Myocyte (in vitro differentiated cells): Measurements from ENCODE around the gene ENDOV. TPM values are rescaled to one million over a fixed set of nuclear protein-coding genes. Genes with fewer than 3 reads are reported as not detected.
"Not testable (repeated sequence)": the region's sequence is repeated elsewhere in the genome, so short reads cannot be mapped to it uniquely, and the experiment has no call there.

Experiments used
- DNase-seq: peaks from one replicate; pipeline ENCODE4 v3.0.0-alpha.2; 2012; ENCODE audit warnings: low read depth
- total RNA-seq: library from RNA; depleted of rRNA; stranded (reverse); fragments of >200 nt; gene quantifications from 2 replicates; pipeline ENCODE4 v1.2.3, GENCODE V29; 2014

Gene ENDOV
- total RNA-seq, 1 donor from 2014 or later: 11.6 TPM

GRCh38 chr17:80388175-80388574, 26.8 kb upstream of the ENDOV start:
- DNase-seq: no peak

- DNase-seq: no peak
Observed at GRCh38 chr17:80388601-80389000, 26.4 kb upstream of the ENDOV start.

GRCh38 chr17:80389011-80389995, 25.7 kb upstream of the ENDOV start:
- peak; percentile 77 for DNase-seq

GRCh38 chr17:80393241-80393890, 21.6 kb upstream of the ENDOV start:
- DNase-seq: no peak

- no peak for DNase-seq
Observed at GRCh38 chr17:80393961-80394360, 21.0 kb upstream of the ENDOV start.

GRCh38 chr17:80394629-80395216, 20.2 kb upstream of the ENDOV start:
- DNase-seq: peak; percentile 9

GRCh38 chr17:80395402-80396151, 19.4 kb upstream of the ENDOV start:
- DNase-seq: no peak

- DNase-seq: no peak
Observed at GRCh38 chr17:80396157-80397033, 18.6 kb upstream of the ENDOV start.

- DNase-seq: no peak
Observed at GRCh38 chr17:80397034-80397387, 18.0 kb upstream of the ENDOV start.

GRCh38 chr17:80397686-80398085, 17.3 kb upstream of the ENDOV start:
- DNase-seq: no peak

- not testable (repeated sequence) for DNase-seq
Observed at GRCh38 chr17:80401086-80401485, 13.9 kb upstream of the ENDOV start.

- not testable (repeated sequence) for DNase-seq
Observed at GRCh38 chr17:80402102-80402501, 12.9 kb upstream of the ENDOV start.

- no peak for DNase-seq
Observed at GRCh38 chr17:80402959-80403358, 12.0 kb upstream of the ENDOV start.

- DNase-seq: no peak
Observed at GRCh38 chr17:80406146-80406545, 8.8 kb upstream of the ENDOV start.

GRCh38 chr17:80407917-80408316, 7.0 kb upstream of the ENDOV start:
- not testable (repeated sequence) for DNase-seq

- no peak for DNase-seq
Observed at GRCh38 chr17:80408872-80409271, 6.1 kb upstream of the ENDOV start.

GRCh38 chr17:80409626-80410025, 5.3 kb upstream of the ENDOV start:
- no peak for DNase-seq

- DNase-seq: not testable (repeated sequence)
Observed at GRCh38 chr17:80410441-80411087, 4.4 kb upstream of the ENDOV start.

GRCh38 chr17:80413771-80414507, 1.0 kb upstream of the ENDOV start:
- no peak for DNase-seq
